ENCODE measurements around the gene GBX1. TPM values are rescaled to one million over a fixed set of nuclear protein-coding genes. Genes with fewer than 3 reads are reported as not detected.

Gene GBX1
- total RNA-seq, 6 experiments from 2014 or later, result not detected

DNA sequence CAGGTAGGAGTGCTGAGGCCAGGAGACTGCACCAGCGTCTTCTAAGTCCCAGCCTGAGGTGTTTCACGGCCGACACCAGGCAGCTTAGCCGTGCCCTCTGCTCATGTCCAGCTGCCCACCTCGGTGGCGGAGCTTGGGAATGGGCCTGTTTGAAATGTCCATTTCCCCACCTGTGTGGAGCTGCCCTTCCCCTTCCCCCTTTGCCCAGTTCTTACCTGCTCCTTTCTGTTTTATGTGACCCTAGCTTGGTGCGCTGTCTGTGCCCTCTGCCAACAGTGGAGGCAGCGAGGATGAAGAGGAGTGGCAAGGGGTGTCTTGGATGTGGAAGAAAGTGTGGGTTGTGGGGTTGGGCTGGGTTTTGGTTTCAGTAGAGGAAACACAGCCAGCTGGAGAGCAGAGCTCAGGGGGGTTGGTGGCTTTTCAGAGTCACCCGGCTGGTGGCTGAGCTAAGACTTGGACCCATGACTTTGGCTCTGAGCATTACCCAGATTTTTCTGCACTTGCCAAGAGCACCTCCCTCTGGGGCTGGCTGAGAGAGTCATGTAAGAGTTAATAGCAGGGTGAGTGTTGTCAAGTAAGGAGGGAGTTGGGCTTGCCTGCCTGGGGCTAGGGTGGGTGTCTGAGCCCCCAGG, 37.4 kb downstream of the GBX1 start:
- intact Hi-C loops (cut with DNase I), result loop anchor here in 1 of 2 donors (10.0 kb wide), 1 partner anchor 45 kb away; no protein-coding TSS in a partner anchor
- H3K36me3 ChIP-seq, result peaks cover 0 to 34% (median 14%) of the 10 kb centered on the region in 4 donors

DNA sequence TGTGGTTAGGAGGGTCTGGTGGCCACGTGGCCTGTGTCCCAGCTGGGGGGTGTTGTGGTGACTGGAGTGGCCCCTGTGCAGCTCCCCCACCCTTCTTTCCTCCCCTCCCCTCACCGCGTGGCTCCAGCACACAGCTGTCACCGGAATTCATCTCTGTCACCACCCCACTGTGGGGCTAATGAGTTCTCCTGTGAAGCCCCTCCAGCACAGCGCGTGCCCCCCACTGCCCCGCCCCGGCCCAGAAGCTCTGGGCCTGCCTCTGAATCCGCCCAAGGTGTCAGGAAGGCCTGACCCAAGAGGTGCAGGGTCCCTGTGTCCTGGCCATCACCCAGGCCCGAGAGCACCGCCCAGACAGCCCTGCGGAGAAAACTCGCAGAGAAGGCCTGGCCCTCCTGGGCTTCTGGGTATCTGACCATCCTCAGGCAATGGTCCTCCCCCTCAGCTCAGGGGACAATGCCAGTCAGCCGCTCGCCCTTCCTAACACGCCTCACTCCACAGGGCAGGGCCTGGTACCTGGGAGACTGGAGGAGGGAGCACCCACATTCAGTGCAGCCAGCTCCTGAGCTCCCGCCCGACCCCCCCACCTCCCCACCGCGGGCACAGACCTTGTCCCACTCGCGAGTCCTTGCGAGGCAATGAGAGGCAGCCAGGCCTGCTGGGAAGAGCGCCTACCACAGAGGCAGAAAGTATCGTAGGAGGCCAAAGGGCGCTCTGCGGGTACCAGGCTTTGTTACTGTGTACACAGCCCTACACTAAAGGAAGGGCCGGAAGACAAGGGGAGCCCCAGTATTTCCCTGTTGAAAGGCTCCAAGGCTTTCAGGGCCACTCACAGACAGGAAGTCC, 38.2 kb downstream of the GBX1 start:
- no peaks in the 10 kb centered on the region for H3K27me3 ChIP-seq
- intact Hi-C loops (cut with DNase I), result loop anchor here in 1 of 2 donors (10.0 kb wide), 1 partner anchor 45 kb away; no protein-coding TSS in a partner anchor
- DNase-seq (no peak), ATAC-seq (no peak)
- H3K36me3 ChIP-seq, result peaks cover 0 to 38% (median 15%) of the 10 kb centered on the region in 4 donors
- H3K27ac ChIP-seq, result no peak overlapping the region
- no peak overlapping the region for H3K4me3 ChIP-seq
- no peak for TF ChIP-seq POLR2A (IDR thresholded peaks at IDR 0.05)
- TF ChIP-seq, protein P1, sequence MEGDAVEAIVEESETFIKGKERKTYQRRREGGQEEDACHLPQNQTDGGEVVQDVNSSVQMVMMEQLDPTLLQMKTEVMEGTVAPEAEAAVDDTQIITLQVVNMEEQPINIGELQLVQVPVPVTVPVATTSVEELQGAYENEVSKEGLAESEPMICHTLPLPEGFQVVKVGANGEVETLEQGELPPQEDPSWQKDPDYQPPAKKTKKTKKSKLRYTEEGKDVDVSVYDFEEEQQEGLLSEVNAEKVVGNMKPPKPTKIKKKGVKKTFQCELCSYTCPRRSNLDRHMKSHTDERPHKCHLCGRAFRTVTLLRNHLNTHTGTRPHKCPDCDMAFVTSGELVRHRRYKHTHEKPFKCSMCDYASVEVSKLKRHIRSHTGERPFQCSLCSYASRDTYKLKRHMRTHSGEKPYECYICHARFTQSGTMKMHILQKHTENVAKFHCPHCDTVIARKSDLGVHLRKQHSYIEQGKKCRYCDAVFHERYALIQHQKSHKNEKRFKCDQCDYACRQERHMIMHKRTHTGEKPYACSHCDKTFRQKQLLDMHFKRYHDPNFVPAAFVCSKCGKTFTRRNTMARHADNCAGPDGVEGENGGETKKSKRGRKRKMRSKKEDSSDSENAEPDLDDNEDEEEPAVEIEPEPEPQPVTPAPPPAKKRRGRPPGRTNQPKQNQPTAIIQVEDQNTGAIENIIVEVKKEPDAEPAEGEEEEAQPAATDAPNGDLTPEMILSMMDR (IDR thresholded peaks at IDR 0.05), result no peak
- WGBS (ENCODE audit: insufficient coverage, low coverage, low lambda C conversion rate, missing lambda C conversion rate), result 58% methylated on average over 10 of the region's 28 CpGs
- no peaks in the 10 kb centered on the region for H3K9me3 ChIP-seq
- H3K4me1 ChIP-seq, result no peaks in the 10 kb centered on the region

More for the DNA sequence above, 37.4 kb downstream of the GBX1 start:
- DNase-seq (no peak), ATAC-seq (no peak)
- Histone ChIP-seq H3K4me3 (no peak overlapping the region), H3K4me1 (no peaks in the 10 kb centered on the region), H3K9me3 (no peaks in the 10 kb centered on the region), H3K27me3 (no peaks in the 10 kb centered on the region), H3K27ac (no peak overlapping the region)
- 100% methylated on average over 2 of the region's 9 CpGs for WGBS (ENCODE audit: insufficient coverage, low coverage, low lambda C conversion rate, missing lambda C conversion rate)
- TF ChIP-seq POLR2A (IDR thresholded peaks at IDR 0.05), result no peak
- TF ChIP-seq, protein P1 (IDR thresholded peaks at IDR 0.05), result no peak

DNA sequence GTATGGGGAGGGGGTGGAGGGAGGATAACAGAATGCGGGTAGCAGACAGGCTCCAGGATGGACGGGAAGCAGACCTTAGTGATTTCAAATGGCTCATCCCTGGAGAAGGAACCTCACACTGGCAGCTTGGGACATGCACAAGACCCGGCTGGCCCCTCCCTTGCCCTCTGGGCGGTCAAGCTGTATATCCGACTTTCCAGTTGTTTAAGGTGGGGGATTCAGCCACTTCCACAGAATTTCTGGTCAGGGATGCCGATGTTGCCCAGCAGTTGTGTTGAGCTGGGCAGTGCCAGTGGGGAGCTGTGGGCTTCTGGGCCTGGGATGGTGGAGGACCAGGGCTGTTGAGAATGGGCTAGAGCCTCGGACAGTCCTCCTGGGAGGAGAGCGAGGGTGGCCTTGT, 38.8 kb downstream of the GBX1 start:
- H3K4me1 ChIP-seq, result no peaks in the 10 kb centered on the region
- H3K4me3 ChIP-seq, result no peak overlapping the region
- TF ChIP-seq, protein P1 (IDR thresholded peaks at IDR 0.05), result no peak
- TF ChIP-seq POLR2A (IDR thresholded peaks at IDR 0.05), result no peak
- no peaks in the 10 kb centered on the region for H3K27me3 ChIP-seq
- DNase-seq (no peak), ATAC-seq (no peak)
- peaks cover 0 to 41% (median 14%) of the 10 kb centered on the region in 4 donors for H3K36me3 ChIP-seq
- no peak overlapping the region for H3K27ac ChIP-seq
- intact Hi-C loops (cut with DNase I), result loop anchor here in 1 of 2 donors (10.0 kb wide), 1 partner anchor 46 kb away; no protein-coding TSS in a partner anchor
- no peaks in the 10 kb centered on the region for H3K9me3 ChIP-seq
- WGBS (ENCODE audit: insufficient coverage, low coverage, low lambda C conversion rate, missing lambda C conversion rate), result 17% methylated on average over 1 of the region's 8 CpGs

DNA sequence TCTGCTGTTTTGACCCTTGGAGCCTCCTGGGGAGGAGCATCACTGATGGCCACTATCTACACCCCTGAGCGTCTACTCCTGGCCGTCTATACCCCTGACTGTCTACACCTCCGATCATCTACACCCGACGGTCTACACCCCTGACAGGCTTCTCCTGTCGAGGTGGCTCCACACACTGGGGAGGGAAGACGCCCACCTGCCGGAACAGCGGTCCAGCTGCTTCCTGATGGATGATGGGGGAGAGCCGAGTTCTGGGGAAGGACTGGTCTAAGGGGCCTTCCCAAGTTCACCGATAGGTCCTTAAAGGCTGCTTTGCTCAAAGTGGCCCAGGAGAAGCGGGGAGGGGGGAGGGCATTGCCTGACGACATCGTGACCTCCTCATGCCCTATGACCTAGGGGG, 39.4 kb downstream of the GBX1 start:
- no peak overlapping the region for H3K27ac ChIP-seq
- H3K27me3 ChIP-seq, result no peaks in the 10 kb centered on the region
- ATAC-seq, result no peak
- H3K36me3 ChIP-seq, result peaks cover 0 to 42% (median 12%) of the 10 kb centered on the region in 4 donors
- DNase-seq, result no peak
- no peaks in the 10 kb centered on the region for H3K4me1 ChIP-seq
- no peak for TF ChIP-seq POLR2A (IDR thresholded peaks at IDR 0.05)
- no peak overlapping the region for H3K4me3 ChIP-seq
- WGBS (ENCODE audit: insufficient coverage, low coverage, low lambda C conversion rate, missing lambda C conversion rate), result 83% methylated on average over 7 of the region's 14 CpGs
- intact Hi-C loops (cut with DNase I), result loop anchor here in 1 of 2 donors (10.0 kb wide), 1 partner anchor 47 kb away; no protein-coding TSS in a partner anchor
- no peaks in the 10 kb centered on the region for H3K9me3 ChIP-seq

Data from right lobe of liver (tissue), 6 donors.